Measurements from ENCODE around the gene ARIH1. TPM values are rescaled to one million over a fixed set of nuclear protein-coding genes. Genes with fewer than 3 reads are reported as not detected.
"Not testable (repeated sequence)": the region's sequence is repeated elsewhere in the genome, so short reads cannot be mapped to it uniquely, and the experiment has no call there.

Gene ARIH1
- total RNA-seq, result 100 to 1,000 TPM; 141 to 165 TPM

- POLR2A ChIA-PET, result interaction anchor here (0.6 to 3.9 kb wide), 12 partner anchors 9 to 246 kb away, joined by 3 to 34 read pairs (median 4); partner anchors contain the start of genes BBS4, HEXA, HIGD2B and PKM
- Mint-ChIP-seq H3K9me3 (no peaks in the 10 kb centered on the region), H3K36me3 (peaks cover 19% of the 10 kb centered on the region), H3K4me1 (peaks cover 27% of the 10 kb centered on the region), H3K27ac (peak within 1 kb of the TSS; percentile 96), H3K4me3 (peak within 1 kb of the TSS; percentile 89), H3K27me3 (no peaks in the 10 kb centered on the region)
- peak; percentile 97 for DNase-seq
- ATAC-seq (ENCODE audit: low read depth), result peak; percentile 68
These were observed at the start of gene ARIH1 for GRCh38 chr15:72473614-72474465. Gene ARIH1 (plus strand): TSS chr15:72474330. CDS start chr15:72474640, 310 bp downstream.

DNA sequence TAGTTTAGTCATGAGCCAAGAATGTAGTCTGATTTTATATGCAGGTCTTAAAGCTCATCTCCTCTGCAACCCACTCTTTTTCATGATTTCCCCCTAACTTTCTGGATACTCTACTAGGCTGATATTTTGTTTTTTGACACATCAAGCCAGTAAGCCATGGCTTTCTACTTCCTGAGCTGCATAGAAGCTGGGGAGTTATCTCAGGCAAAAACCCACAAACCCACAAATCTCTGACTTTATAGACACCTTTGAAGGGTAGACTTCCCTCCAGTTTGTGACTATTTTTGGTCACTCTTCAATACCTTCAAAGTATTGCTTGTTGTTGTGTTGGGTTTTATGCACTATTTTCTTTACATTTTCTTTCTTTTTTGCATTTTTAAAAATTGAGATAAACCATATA, 47.4 kb upstream of the ARIH1 start:
- DNase-seq, result no peak
- peaks cover 15% of the 10 kb centered on the region for H3K9me3 Mint-ChIP-seq
- H3K4me3 Mint-ChIP-seq, result no peak overlapping the region
- POLR2A ChIA-PET, result no interaction called here
- H3K36me3 Mint-ChIP-seq, result peaks cover 6% of the 10 kb centered on the region
- ATAC-seq (ENCODE audit: low read depth), result no peak
- H3K4me1 Mint-ChIP-seq, result peaks cover 4% of the 10 kb centered on the region
- H3K27ac Mint-ChIP-seq, result no peak overlapping the region
- peaks cover 16% of the 10 kb centered on the region for H3K27me3 Mint-ChIP-seq

- H3K4me3 Mint-ChIP-seq, result no peak overlapping the region
- peaks cover 39% of the 10 kb centered on the region for H3K27me3 Mint-ChIP-seq
- ATAC-seq (ENCODE audit: low read depth) (no peak), DNase-seq (no peak)
- peaks cover 9% of the 10 kb centered on the region for H3K9me3 Mint-ChIP-seq
- peaks cover 3% of the 10 kb centered on the region for H3K36me3 Mint-ChIP-seq
- no peak overlapping the region for H3K27ac Mint-ChIP-seq
- POLR2A ChIA-PET, result no interaction called here
- H3K4me1 Mint-ChIP-seq, result no peaks in the 10 kb centered on the region
These were observed 36.3 kb upstream of the ARIH1 start for GRCh38 chr15:72437650-72438316.

GRCh38 chr15:72442848-72443247, 31.3 kb upstream of the ARIH1 start:
- DNase-seq; ATAC-seq (ENCODE audit: low read depth); POLR2A ChIA-PET; H3K36me3 Mint-ChIP-seq; H3K4me3 Mint-ChIP-seq; H3K27ac Mint-ChIP-seq; H3K4me1 Mint-ChIP-seq; H3K9me3 Mint-ChIP-seq: not testable (repeated sequence)
- peaks cover 18% of the 10 kb centered on the region for H3K27me3 Mint-ChIP-seq

- no peaks in the 10 kb centered on the region for H3K36me3 Mint-ChIP-seq
- H3K9me3 Mint-ChIP-seq, result no peaks in the 10 kb centered on the region
- no peaks in the 10 kb centered on the region for H3K4me1 Mint-ChIP-seq
- POLR2A ChIA-PET, result no interaction called here
- ATAC-seq (ENCODE audit: low read depth) (no peak), DNase-seq (no peak)
- peaks cover 19% of the 10 kb centered on the region for H3K27me3 Mint-ChIP-seq
- no peak overlapping the region for H3K27ac Mint-ChIP-seq
- H3K4me3 Mint-ChIP-seq, result no peak overlapping the region
These were observed 28.7 kb upstream of the ARIH1 start for GRCh38 chr15:72445426-72445825.

GRCh38 chr15:72450805-72451204, 23.3 kb upstream of the ARIH1 start:
- H3K9me3 Mint-ChIP-seq, result no peaks in the 10 kb centered on the region
- no peaks in the 10 kb centered on the region for H3K36me3 Mint-ChIP-seq
- H3K4me1 Mint-ChIP-seq, result no peaks in the 10 kb centered on the region
- DNase-seq (no peak), ATAC-seq (ENCODE audit: low read depth) (no peak)
- H3K27me3 Mint-ChIP-seq, result peaks cover 16% of the 10 kb centered on the region
- H3K4me3 Mint-ChIP-seq, result no peak overlapping the region
- POLR2A ChIA-PET, result interaction anchor here (0.5 kb wide), 1 partner anchor 36 kb away, joined by 5 read pairs; no protein-coding TSS in a partner anchor
- no peak overlapping the region for H3K27ac Mint-ChIP-seq

GRCh38 chr15:72451224-72451623, 22.9 kb upstream of the ARIH1 start:
- Mint-ChIP-seq H3K9me3 (no peaks in the 10 kb centered on the region), H3K27ac (no peak overlapping the region), H3K4me1 (no peaks in the 10 kb centered on the region), H3K27me3 (peaks cover 14% of the 10 kb centered on the region), H3K36me3 (no peaks in the 10 kb centered on the region), H3K4me3 (no peak overlapping the region)
- DNase-seq (no peak), ATAC-seq (ENCODE audit: low read depth) (no peak)
- POLR2A ChIA-PET, result interaction anchor here (0.5 kb wide), 1 partner anchor 35 kb away, joined by 5 read pairs; no protein-coding TSS in a partner anchor

DNA sequence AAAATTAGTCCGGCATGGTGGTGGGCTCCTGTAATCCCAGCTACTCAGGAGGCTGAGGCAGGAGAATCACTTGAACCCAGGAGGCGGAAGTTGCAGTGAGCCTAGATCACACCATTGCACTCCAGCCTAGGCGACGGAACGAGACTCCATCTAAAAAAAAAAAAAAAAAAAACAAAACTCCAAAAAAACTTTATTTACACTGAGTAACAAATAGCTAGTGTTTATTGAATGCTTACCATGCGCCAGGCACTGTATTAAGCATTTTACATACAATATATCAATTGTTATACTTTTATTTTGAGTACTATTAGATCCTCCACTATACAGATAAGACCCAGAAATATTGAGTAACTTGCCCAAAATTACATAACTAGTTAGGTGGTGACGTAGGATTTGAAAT, 17.4 kb upstream of the ARIH1 start:
- Mint-ChIP-seq H3K27ac (no peak overlapping the region), H3K4me1 (peaks cover 4% of the 10 kb centered on the region), H3K4me3 (no peak overlapping the region), H3K36me3 (no peaks in the 10 kb centered on the region), H3K27me3 (peaks cover 10% of the 10 kb centered on the region), H3K9me3 (no peaks in the 10 kb centered on the region)
- no peak for ATAC-seq (ENCODE audit: low read depth)
- POLR2A ChIA-PET, result interaction anchor here (1.8 kb wide), 1 partner anchor 17 kb away, joined by 4 read pairs; no protein-coding TSS in a partner anchor
- no peak for DNase-seq

GRCh38 chr15:72460402-72460801, 13.7 kb upstream of the ARIH1 start:
- Mint-ChIP-seq H3K27ac (no peak overlapping the region), H3K9me3 (no peaks in the 10 kb centered on the region), H3K36me3 (no peaks in the 10 kb centered on the region), H3K4me3 (no peak overlapping the region), H3K27me3 (no peaks in the 10 kb centered on the region), H3K4me1 (peaks cover 14% of the 10 kb centered on the region)
- POLR2A ChIA-PET, result interaction anchor here (0.6 to 2.6 kb wide), 2 partner anchors 14 to 69 kb away, joined by 4 to 34 read pairs; partner anchors contain the start of gene ARIH1
- DNase-seq (no peak), ATAC-seq (ENCODE audit: low read depth) (no peak)

DNA sequence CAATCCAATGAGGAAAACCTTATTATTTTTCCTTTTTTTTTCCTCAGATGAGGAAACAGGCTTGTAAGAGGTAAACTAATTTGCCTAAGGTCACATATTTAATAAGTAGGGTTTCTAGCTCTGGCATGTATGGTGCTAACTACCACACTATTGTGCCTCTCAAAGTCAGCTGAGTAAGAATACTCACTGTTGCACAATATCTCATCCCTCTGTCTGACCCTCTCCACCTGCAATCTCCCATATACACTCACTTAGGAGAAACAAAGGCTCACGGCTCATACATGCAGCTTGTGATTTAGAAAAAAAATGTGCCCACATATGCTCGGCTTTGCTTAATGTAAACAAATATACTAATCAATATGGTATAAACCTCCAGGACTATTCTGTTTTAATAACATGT, 10.4 kb upstream of the ARIH1 start:
- no peak for DNase-seq
- H3K27me3 Mint-ChIP-seq, result no peaks in the 10 kb centered on the region
- no peaks in the 10 kb centered on the region for H3K9me3 Mint-ChIP-seq
- H3K27ac Mint-ChIP-seq, result no peak overlapping the region
- peaks cover 14% of the 10 kb centered on the region for H3K4me1 Mint-ChIP-seq
- ATAC-seq (ENCODE audit: low read depth), result no peak
- H3K36me3 Mint-ChIP-seq, result no peaks in the 10 kb centered on the region
- POLR2A ChIA-PET, result no interaction called here
- H3K4me3 Mint-ChIP-seq, result no peak overlapping the region

GRCh38 chr15:72464251-72464650, 9.9 kb upstream of the ARIH1 start:
- Mint-ChIP-seq H3K4me3 (no peak overlapping the region), H3K27me3 (no peaks in the 10 kb centered on the region), H3K9me3 (no peaks in the 10 kb centered on the region), H3K4me1 (peaks cover 14% of the 10 kb centered on the region), H3K36me3 (no peaks in the 10 kb centered on the region), H3K27ac (no peak overlapping the region)
- ATAC-seq (ENCODE audit: low read depth) (no peak), DNase-seq (no peak)
- POLR2A ChIA-PET, result interaction anchor here (1.4 kb wide), 1 partner anchor 10 kb away, joined by 4 read pairs; the partner anchor contains the start of gene ARIH1

GRCh38 chr15:72468103-72468502, 6.0 kb upstream of the ARIH1 start:
- POLR2A ChIA-PET, result no interaction called here
- ATAC-seq (ENCODE audit: low read depth) (no peak), DNase-seq (no peak)
- no peaks in the 10 kb centered on the region for H3K9me3 Mint-ChIP-seq
- H3K4me3 Mint-ChIP-seq, result no peak overlapping the region
- H3K36me3 Mint-ChIP-seq, result no peaks in the 10 kb centered on the region
- H3K4me1 Mint-ChIP-seq, result peaks cover 6% of the 10 kb centered on the region
- no peak overlapping the region for H3K27ac Mint-ChIP-seq
- H3K27me3 Mint-ChIP-seq, result no peaks in the 10 kb centered on the region

DNA sequence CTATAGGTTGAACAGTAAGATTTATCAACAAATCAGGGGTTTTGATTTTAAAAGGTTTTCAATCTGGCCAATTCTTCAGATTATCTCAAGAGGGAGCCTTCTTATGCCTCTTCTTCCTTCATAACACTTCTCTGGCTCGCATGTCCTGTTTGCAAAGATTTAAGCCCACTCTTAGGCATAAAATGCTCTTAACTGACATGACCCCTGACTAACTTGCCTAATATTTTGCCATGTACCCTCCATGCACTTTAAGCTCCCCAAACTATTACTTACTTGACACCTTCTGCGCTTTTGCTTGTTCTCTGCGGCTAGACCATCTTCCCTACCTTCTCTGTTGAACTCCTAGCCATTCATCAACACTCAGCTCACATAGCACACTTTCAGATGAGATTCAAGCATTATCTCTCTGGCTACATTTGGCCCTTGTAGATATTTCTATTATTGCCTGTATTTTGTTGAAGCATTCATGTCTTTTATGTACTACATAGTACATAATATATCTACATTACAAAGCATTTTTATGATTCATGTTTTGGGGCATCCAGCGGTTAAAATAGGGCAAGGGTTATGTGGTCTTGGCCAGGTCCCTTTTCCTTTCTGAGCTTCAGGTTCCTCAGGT, 1.0 kb upstream of the ARIH1 start:
- DNase-seq (no peak), ATAC-seq (ENCODE audit: low read depth) (no peak)
- peak overlapping the region; percentile 96 for H3K27ac Mint-ChIP-seq
- H3K4me3 Mint-ChIP-seq, result peak overlapping the region; percentile 89
- H3K27me3 Mint-ChIP-seq, result no peaks in the 10 kb centered on the region
- peaks cover 14% of the 10 kb centered on the region for H3K36me3 Mint-ChIP-seq
- peaks cover 22% of the 10 kb centered on the region for H3K4me1 Mint-ChIP-seq
- POLR2A ChIA-PET, result interaction anchor here (0.6 to 3.9 kb wide), 11 partner anchors 8 to 246 kb away, joined by 3 to 34 read pairs (median 4); partner anchors contain the start of genes BBS4, HEXA, HIGD2B and PKM
- H3K9me3 Mint-ChIP-seq, result no peaks in the 10 kb centered on the region
